Left lung (tissue), 10 donors: ENCODE data around the gene SPATA46. TPM values are rescaled to one million over a fixed set of nuclear protein-coding genes. Genes with fewer than 3 reads are reported as not detected.
A peak's percentile ranks its signal among the peaks of the same experiment; 100 is the strongest.

ENCODE experiments used
- ATAC-seq: fragments of 200-7000 bp; cut with Tn5 transposase; one replicate; pipeline ENCODE4 v1.9.1; 2020; ENCODE audit warnings: moderate library complexity
- DNase-seq, 4 donors: peaks; one replicate each; pipeline ENCODE4 v3.0.0-alpha.2; 2013 to 2020
- H3K27ac ChIP-seq, 2 donors: fragments of 200-600 bp; sonication (generic) in 1 of 2; one replicate each; pipeline versions ENCODE4 v1.5.0 to v1.8.0; 2020 to 2021
- H3K27me3 ChIP-seq, 2 donors: fragments of 200-600 bp; sonication (generic) in 1 of 2; one replicate each; pipeline versions ENCODE4 v1.5.0 to v1.8.0; 2020 to 2021
- H3K36me3 ChIP-seq, 2 donors: fragments of 200-600 bp; sonication (generic) in 1 of 2; one replicate each; pipeline versions ENCODE4 v1.5.0 to v1.8.0; 2020 to 2021
- H3K4me1 ChIP-seq, 2 donors: fragments of 200-600 bp; one replicate each; pipeline ENCODE4 v1.8.0; 2021
- H3K4me3 ChIP-seq, 2 donors: fragments of 200-600 bp; sonication (generic) in 1 of 2; one replicate each; pipeline versions ENCODE4 v1.5.0 to v1.8.0; 2020 to 2021; ENCODE audit warnings: mild to moderate bottlenecking in 1 of 2
- H3K9me3 ChIP-seq, 2 donors: fragments of 200-600 bp; sonication (generic) in 1 of 2; one replicate each; pipeline versions ENCODE4 v1.5.0 to v1.8.0; 2020 to 2021
- CTCF ChIP-seq, 2 donors: fragments of 200-600 bp; sonication (generic) in 1 of 2; IDR thresholded peaks; one replicate each; pipeline versions ENCODE4 v1.5.0 to v1.8.0; 2021; ENCODE audit warnings: antibody characterized with exemption in 2 of 2
- intact Hi-C, 2 donors: fragments of 100-400 bp; cut with DNase I; formaldehyde crosslinking; loops; one replicate each; pipeline versions ENCODE4 v1.11.2 to v1.14.2; 2022
- polyA plus RNA-seq, 6 donors: library from polyadenylated mRNA; unstranded; fragments of 120-200 nt; gene quantifications; one replicate each; pipeline ENCODE4 v1.2.1, GENCODE V29; 2013; ENCODE audit not compliant: insufficient read length in 6 of 6
- total RNA-seq, 2 donors: library from RNA; stranded (reverse); fragmentation: NEBNext Ultra II Directional; extraction: Animal tissue kit (Norgen Biotek cat#: 25700); gene quantifications; one replicate each; pipeline ENCODE4 v1.2.1, GENCODE V29; 2021
- donor health status: DM: no; HTN: yes; CAD: no.
- donor health status: DM: no; HTN: no; CAD: no.

The SPATA46 gene
- total and polyA plus RNA-seq, 8 donors = 0.47 to 1.1 (median 0.73) TPM; not detected in 2

GRCh38 chr1:162397943-162398560 is 21.4 kb upstream of the SPATA46 start:
- H3K27me3 ChIP-seq = peaks cover 0 to 15% of the 10 kb centered on the region in 2 donors
- no peak for DNase-seq
- H3K36me3 ChIP-seq = no peaks in the 10 kb centered on the region
- no peak overlapping the region for H3K27ac ChIP-seq
- H3K9me3 ChIP-seq = no peaks in the 10 kb centered on the region
- TF ChIP-seq CTCF (IDR thresholded peaks at IDR 0.05) = no peak
- no peak overlapping the region for H3K4me3 ChIP-seq
- no peaks in the 10 kb centered on the region for H3K4me1 ChIP-seq
- intact Hi-C loops = no loop called here
- ATAC-seq = no peak

- TF ChIP-seq CTCF (IDR thresholded peaks at IDR 0.05) = no peak
- no peak for ATAC-seq
- Histone ChIP-seq H3K27ac (no peak overlapping the region), H3K4me3 (no peak overlapping the region), H3K9me3 (no peaks in the 10 kb centered on the region), H3K36me3 (no peaks in the 10 kb centered on the region), H3K27me3 (peaks cover 0 to 15% of the 10 kb centered on the region in 2 donors), H3K4me1 (peaks cover 0 to under 1% of the 10 kb centered on the region in 2 donors)
- DNase-seq = no peak
- intact Hi-C loops = no loop called here
Observed at GRCh38 chr1:162397039-162397448, 20.4 kb upstream of the SPATA46 start.

- H3K27ac ChIP-seq = no peak overlapping the region
- intact Hi-C loops = no loop called here
- H3K4me1 ChIP-seq = peaks cover 0 to 5% of the 10 kb centered on the region in 2 donors
- TF ChIP-seq CTCF (IDR thresholded peaks at IDR 0.05) = no peak
- no peaks in the 10 kb centered on the region for H3K36me3 ChIP-seq
- DNase-seq (no peak), ATAC-seq (no peak)
- no peak overlapping the region for H3K4me3 ChIP-seq
- no peaks in the 10 kb centered on the region for H3K9me3 ChIP-seq
- H3K27me3 ChIP-seq = peaks cover 0 to 15% of the 10 kb centered on the region in 2 donors
Observed at GRCh38 chr1:162396201-162396906, 19.7 kb upstream of the SPATA46 start.

GRCh38 chr1:162391790-162392563 is 15.3 kb upstream of the SPATA46 start:
- Histone ChIP-seq H3K27me3 (peaks cover 0 to 5% of the 10 kb centered on the region in 2 donors), H3K9me3 (no peaks in the 10 kb centered on the region), H3K4me3 (no peak overlapping the region), H3K27ac (peak overlapping the region in 1 of 2 donors; percentile 44), H3K4me1 (peaks cover 0 to 5% of the 10 kb centered on the region in 2 donors), H3K36me3 (no peaks in the 10 kb centered on the region)
- TF ChIP-seq CTCF (IDR thresholded peaks at IDR 0.05) = peak; percentile 69 to 72
- DNase-seq (peak in 2 of 4 donors; percentile 30 to 40), ATAC-seq (peak; percentile 95)
- intact Hi-C loops = loop anchor here in 1 of 2 donors (5.0 kb wide), 1 partner anchor 335 kb away; no protein-coding TSS in a partner anchor
